K562 (cell line): ENCODE results near the gene ADRA1B. TPM values are rescaled to one million over a fixed set of nuclear protein-coding genes. Genes with fewer than 3 reads are reported as not detected.

ENCODE experiments used
- ATAC-seq: fragments of 200-7000 bp; cut with Tn5 transposase; 3 replicates; pipeline ENCODE4 v1.9.1; 2020; ENCODE audit warnings: moderate library complexity
- BruUV-seq: library from RNA; stranded (reverse); fragments of 400-500 nt; replicated peaks from 2 replicates; lab custom pipeline; 2021; lab: Mats Ljungman, UMichigan
- CTCF ChIA-PET: fragments of 300-600 bp; formaldehyde crosslinking; extraction: SDS; loops from one replicate; lab custom pipeline; 2021; ENCODE audit warnings: low intra/inter-chr PET ratio; lab: Yijun Ruan, JAX
- POLR2A ChIA-PET: fragments of 300-600, 350-650 bp; sonication (Branson Sonifier 250); formaldehyde crosslinking; extraction: SDS; loops from one replicate; lab custom pipeline; 2021; ENCODE audit warnings: antibody characterized with exemption, inconsistent platforms; lab: Yijun Ruan, JAX
- DNase-seq, 4 experiments: peaks; one replicate each; pipeline versions ENCODE4 v3.0.0 to v3.0.0-alpha.2; 2011 to 2018; ENCODE audit warnings: low spot score in 3 of 4, mixed read lengths in 3 of 4; ENCODE audit errors: extremely low read depth in 1 of 4
- FAIRE-seq: peaks from 2 replicates; lab custom pipeline; 2011; peaks lifted over from hg19 to GRCh38; lab: Jason Lieb, UNC
- H2AFZ ChIP-seq: 2 replicates; pipeline ENCODE4 v1.6.0; 2011; ENCODE audit warnings: low read depth, low read length, control low read depth, inconsistent platforms
- H3K27ac ChIP-seq: fragments of 200-600 bp; 3 replicates; pipeline ENCODE4 v1.8.0; 2011; ENCODE audit warnings: low read depth, mild to moderate bottlenecking, control low read depth, inconsistent platforms, low read length, moderate library complexity, mixed read lengths; ENCODE audit errors: extremely low read depth
- H3K27me3 ChIP-seq, 2 experiments: fragments of 300-600 bp in 1 of 2; 2 replicates in 1 of 2; 3 replicates in 1 of 2; pipeline versions ENCODE4 v1.6.0 to v1.8.0; 2011; ENCODE audit warnings: inconsistent platforms in 2 of 2, low read length in 2 of 2, mild to moderate bottlenecking in 1 of 2, mixed read lengths in 1 of 2, moderate library complexity in 1 of 2; ENCODE audit not compliant: control insufficient read depth in 2 of 2, insufficient read depth in 2 of 2
- H3K36me3 ChIP-seq: fragments of 300-600 bp; 3 replicates; pipeline ENCODE4 v1.8.0; 2011; ENCODE audit warnings: mild to moderate bottlenecking, low read length, inconsistent platforms; ENCODE audit not compliant: control insufficient read depth, insufficient read depth
- H3K4me1 ChIP-seq, 2 experiments: fragments of 200-600 bp in 1 of 2; replicated peaks in 1 of 2; 2 replicates in 1 of 2; 3 replicates in 1 of 2; pipeline versions ENCODE4 v1.5.1 to v1.8.0; 2011; ENCODE audit warnings: inconsistent platforms in 2 of 2, low read length in 2 of 2, mild to moderate bottlenecking in 1 of 2, mixed read lengths in 1 of 2, moderate library complexity in 1 of 2; ENCODE audit not compliant: control insufficient read depth in 2 of 2, insufficient read depth in 2 of 2
- H3K4me2 ChIP-seq: 2 replicates; pipeline ENCODE4 v1.6.1; 2011; ENCODE audit warnings: low read length, control low read depth, inconsistent platforms, mixed read lengths; ENCODE audit not compliant: insufficient read depth
- H3K4me3 ChIP-seq: fragments of 200-600 bp; sonication (generic), shearing (Covaris generic); 2 replicates; pipeline ENCODE4 v1.5.1; 2016; ENCODE audit warnings: control low read depth, inconsistent platforms
- H3K79me2 ChIP-seq: fragments of 200-600 bp; 3 replicates; pipeline ENCODE4 v1.8.0; 2011; ENCODE audit warnings: low read length, inconsistent platforms; ENCODE audit not compliant: control insufficient read depth, insufficient read depth
- H3K9ac ChIP-seq, 2 experiments: 2 replicates each; pipeline versions ENCODE4 v1.6.0 to v1.6.1; 2011; ENCODE audit warnings: low read depth in 2 of 2, low read length in 2 of 2, control low read depth in 1 of 2, inconsistent platforms in 1 of 2, mild to moderate bottlenecking in 1 of 2, mixed read lengths in 1 of 2; ENCODE audit not compliant: insufficient read depth in 1 of 2
- H3K9me1 ChIP-seq: one replicate; pipeline ENCODE4 v1.6.0; 2011; ENCODE audit warnings: inconsistent platforms, mild to moderate bottlenecking, low read length, moderate library complexity; ENCODE audit not compliant: control insufficient read depth, insufficient read depth
- H3K9me3 ChIP-seq: replicated peaks from 2 replicates; pipeline ENCODE4 v1.5.1; 2011; ENCODE audit warnings: low read depth, low read length, inconsistent platforms; ENCODE audit not compliant: control insufficient read depth, insufficient read depth
- H4K20me1 ChIP-seq: replicated peaks from 2 replicates; pipeline ENCODE4 v1.6.1; 2011; ENCODE audit warnings: low read length, inconsistent platforms, mixed read lengths; ENCODE audit not compliant: control insufficient read depth, insufficient read depth
- ETV1 ChIP-seq: fragments of 450-650 bp; conservative IDR thresholded peaks from 2 replicates; pipeline ENCODE4 v1.6.1; 2016; ENCODE audit warnings: missing genetic modification characterization, control low read depth, low read depth, missing compliant biosample characterization
- PPARD ChIP-seq: fragments of 250-450 bp; sonication (Bioruptor Pico); IDR thresholded peaks from 2 replicates; pipeline ENCODE4 v1.8.0; 2022; ENCODE audit warnings: inconsistent platforms, mild to moderate bottlenecking, moderate library complexity
- SRSF7 ChIP-seq: fragments of 200-400 bp; formaldehyde crosslinking; optimal IDR thresholded peaks from 2 replicates; pipeline ENCODE3; 2017; ENCODE audit warnings: mild to moderate bottlenecking, low read depth, low read length
- TARDBP ChIP-seq: fragments of 450-650 bp; IDR thresholded peaks from 2 replicates; pipeline ENCODE4 v1.6.1; 2016
- in situ Hi-C: fragments of 300-500 bp; cut with MboI; formaldehyde crosslinking; loops from 4 replicates; pipeline ENCODE4 v1.15.0; 2018; ENCODE audit warnings: inconsistent platforms, mixed read lengths
- intact Hi-C: fragments of 100-400 bp; cut with micrococcal nuclease; formaldehyde crosslinking; loops from 2 replicates; pipeline ENCODE4 v1.14.2; 2022
- polyA plus RNA-seq, 8 experiments: library from polyadenylated mRNA; depleted of rRNA in 4 of 8; stranded (reverse) in 5 of 8; unstranded in 3 of 8; fragments of >200 nt; fragmentation: Nextera tagmentation in 2 of 8; fragmentation: Illumina TruSeq in 1 of 8; extraction: Ambion mirVana in 2 of 8; extraction: Trizol in 1 of 8; gene quantifications; 2 replicates each; pipeline versions ENCODE4 v1.2.1 to v1.2.3, GENCODE V29; 2011 to 2014; ENCODE audit warnings: inconsistent platforms in 1 of 8, missing spikeins in 1 of 8
- total RNA-seq, 7 experiments: library from RNA; depleted of rRNA in 6 of 7; stranded (reverse); fragments of >200 nt in 6 of 7; fragmentation: Illumina TruSeq in 2 of 7; extraction: Trizol in 2 of 7; gene quantifications; 2 replicates each; pipeline versions ENCODE4 v1.2.1 to v1.2.3, GENCODE V29; 2011 to 2021; ENCODE audit warnings: low replicate concordance in 1 of 7
- TF ChIP-seq, protein P1 (sequence below): sonication (generic); formaldehyde crosslinking; IDR thresholded peaks from 2 replicates; pipeline ENCODE4 v1.9.0; 2022; ENCODE audit warnings: mild to moderate bottlenecking, missing genetic modification reagents
- TF ChIP-seq, protein P2 (sequence below): sonication (generic); formaldehyde crosslinking; IDR thresholded peaks from 2 replicates; pipeline ENCODE4 v1.8.0; 2022; ENCODE audit warnings: mild to moderate bottlenecking, missing genetic modification reagents

ADRA1B gene
- total and polyA plus RNA-seq, 9 of the 15 experiments (the other 6 are each of a cell fraction or from before 2014, with no cell fraction given), result not detected

DNA sequence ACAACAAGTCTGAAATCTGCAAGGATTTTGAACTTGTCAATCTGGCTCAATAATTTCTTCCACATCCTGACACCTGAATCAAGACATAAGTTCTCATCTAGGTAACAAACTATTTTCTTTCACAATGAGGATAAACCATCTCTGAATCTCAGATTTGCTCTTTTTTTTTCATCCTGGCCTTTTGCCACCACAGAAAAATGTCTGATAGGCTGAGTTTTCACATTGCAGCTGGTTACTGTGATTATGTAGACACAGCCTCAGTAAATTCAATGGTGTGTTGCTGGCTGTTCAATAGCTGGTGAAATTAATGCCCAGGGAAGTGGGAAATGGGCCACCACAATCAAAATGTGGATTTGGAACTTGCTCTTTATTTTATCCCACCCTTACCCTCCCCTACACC, 2.8 kb upstream of the ADRA1B start:
- peaks cover 12 to 33% of the 10 kb centered on the region in 2 experiments; a peak in 3 of 5 replicates for H3K27me3 ChIP-seq
- no peak for TF ChIP-seq SRSF7
- TF ChIP-seq, protein P1, sequence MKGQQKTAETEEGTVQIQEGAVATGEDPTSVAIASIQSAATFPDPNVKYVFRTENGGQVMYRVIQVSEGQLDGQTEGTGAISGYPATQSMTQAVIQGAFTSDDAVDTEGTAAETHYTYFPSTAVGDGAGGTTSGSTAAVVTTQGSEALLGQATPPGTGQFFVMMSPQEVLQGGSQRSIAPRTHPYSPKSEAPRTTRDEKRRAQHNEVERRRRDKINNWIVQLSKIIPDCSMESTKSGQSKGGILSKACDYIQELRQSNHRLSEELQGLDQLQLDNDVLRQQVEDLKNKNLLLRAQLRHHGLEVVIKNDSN (CRISPR knock-in tag), result no peak
- no peak for TF ChIP-seq PPARD
- TF ChIP-seq, protein P2, sequence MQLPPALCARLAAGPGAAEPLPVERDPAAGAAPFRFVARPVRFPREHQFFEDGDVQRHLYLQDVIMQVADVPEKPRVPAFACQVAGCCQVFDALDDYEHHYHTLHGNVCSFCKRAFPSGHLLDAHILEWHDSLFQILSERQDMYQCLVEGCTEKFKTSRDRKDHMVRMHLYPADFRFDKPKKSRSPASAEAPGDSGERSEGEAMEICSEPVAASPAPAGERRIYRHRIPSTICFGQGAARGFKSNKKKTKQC (CRISPR knock-in tag), result no peak
- no peak for TF ChIP-seq ETV1 (tag)
- TF ChIP-seq TARDBP, result no peak
- peaks cover 0 to 4% of the 10 kb centered on the region in 2 experiments; a peak in 1 of 5 replicates for H3K4me1 ChIP-seq
- H3K9me1 ChIP-seq, result no peaks in the 10 kb centered on the region
- FAIRE-seq, result no peak
- H3K9me3 ChIP-seq, result no peaks in the 10 kb centered on the region
- no peak overlapping the region for H3K4me2 ChIP-seq
- H3K36me3 ChIP-seq, result no peaks in the 10 kb centered on the region
- no peak for ATAC-seq
- DNase-seq, result no peak
- in situ Hi-C loops (no loop called here), intact Hi-C loops (loop anchor here (10.0 kb wide), 1 partner anchor 579 kb away; the partner anchor contains the start of gene IL12B)
- no peak overlapping the region for H3K27ac ChIP-seq
- no TSS peak for BruUV-seq
- no peaks in the 10 kb centered on the region for H4K20me1 ChIP-seq
- ChIA-PET POLR2A (interaction anchor here (0.6 kb wide), 1 partner anchor 395 kb away, joined by 3 read pairs; no protein-coding TSS in a partner anchor), CTCF (no interaction called here)
- H3K9ac ChIP-seq, result no peak overlapping the region
- H3K79me2 ChIP-seq, result no peaks in the 10 kb centered on the region
- no peak overlapping the region for H3K4me3 ChIP-seq
- no peak overlapping the region for H2AFZ ChIP-seq
